B cell (primary cell): ENCODE data around the gene SCPEP1.

Experiments
- CTCF ChIP-seq: fragments of 200-600 bp; IDR thresholded peaks from one replicate; pipeline ENCODE4 v1.8.0; 2022; ENCODE audit warnings: antibody characterized with exemption, mild to moderate bottlenecking
- EZH2 ChIP-seq: IDR thresholded peaks from 2 replicates; pipeline ENCODE4 v1.6.1; 2012; ENCODE audit warnings: borderline replicate concordance, low read depth, mild to moderate bottlenecking, moderate library complexity, low read length; ENCODE audit not compliant: insufficient read depth, poor library complexity, severe bottlenecking

GRCh38 chr17:57033296-57033695 is 55.4 kb downstream of the SCPEP1 start:
- no peak for TF ChIP-seq CTCF
- TF ChIP-seq EZH2 = no peak
